Measurements from ENCODE around the gene OTUD1. TPM values are rescaled to one million over a fixed set of nuclear protein-coding genes. Genes with fewer than 3 reads are reported as not detected.

Gene OTUD1
- total RNA-seq, 2 experiments from 2014 or later, result 94.5 to 94.8 TPM

GRCh38 chr10:23452033-23452655 is 13.3 kb downstream of the OTUD1 start:
- CTCF ChIA-PET, result interaction anchor here (0.6 kb wide), 1 partner anchor 1499 kb away, joined by 3 read pairs; no protein-coding TSS in a partner anchor
- no peak overlapping the region for H3K27ac ChIP-seq (ENCODE audit: low read depth in 1 of 2, low read length in 2 of 2)

GRCh38 chr10:23453465-23453864 is 14.6 kb downstream of the OTUD1 start:
- POLR2A ChIA-PET, result interaction anchor here (1.9 kb wide), 1 partner anchor 13 kb away, joined by 8 read pairs; the partner anchor contains the start of gene OTUD1
- peaks cover 6% of the 10 kb centered on the region for H3K36me3 Mint-ChIP-seq (ENCODE audit: low read depth)
- TF ChIP-seq CTCF (IDR thresholded peaks at IDR 0.05), result no peak
- H3K4me3 Mint-ChIP-seq, result no peak overlapping the region
- H3K36me3 ChIP-seq (ENCODE audit: insufficient read depth, low read length), result no peaks in the 10 kb centered on the region
- H3K27me3 Mint-ChIP-seq, result no peaks in the 10 kb centered on the region
- CTCF ChIA-PET, result no interaction called here
- no peaks in the 10 kb centered on the region for H3K9me3 Mint-ChIP-seq
- H3K27ac ChIP-seq (ENCODE audit: low read depth in 1 of 2, low read length in 2 of 2), result no peak overlapping the region
- H3K4me1 ChIP-seq (ENCODE audit: insufficient read depth, low read length), result peaks cover 5% of the 10 kb centered on the region
- no peak overlapping the region for H3K4me3 ChIP-seq (ENCODE audit: low read length)
- no peaks in the 10 kb centered on the region for H3K9me3 ChIP-seq (ENCODE audit: control insufficient read depth in 1 of 2, insufficient read depth in 1 of 2, low read length in 2 of 2)
- peaks cover 10% of the 10 kb centered on the region for H3K4me1 Mint-ChIP-seq (ENCODE audit: low read depth)
- H3K27ac Mint-ChIP-seq, result no peak overlapping the region
- no peaks in the 10 kb centered on the region for H3K27me3 ChIP-seq (ENCODE audit: control insufficient read depth in 1 of 2, insufficient read depth in 2 of 2, low read length in 2 of 2)
- no peak for DNase-seq
- ATAC-seq (ENCODE audit: poor library complexity), result no peak
- intact Hi-C loops (cut with DNase I, micrococcal nuclease), result no loop called here

More at GRCh38 chr10:23452033-23452655, 13.3 kb downstream of the OTUD1 start:
- no peak for DNase-seq
- H3K4me3 ChIP-seq (ENCODE audit: low read length), result no peak overlapping the region
- Mint-ChIP-seq H3K36me3 (ENCODE audit: low read depth) (peaks cover 13% of the 10 kb centered on the region), H3K4me3 (no peak overlapping the region), H3K9me3 (no peaks in the 10 kb centered on the region), H3K27ac (no peak overlapping the region), H3K27me3 (no peaks in the 10 kb centered on the region), H3K4me1 (ENCODE audit: low read depth) (peaks cover 18% of the 10 kb centered on the region)
- H3K27me3 ChIP-seq (ENCODE audit: control insufficient read depth in 1 of 2, insufficient read depth in 2 of 2, low read length in 2 of 2), result no peaks in the 10 kb centered on the region
- peaks cover 5% of the 10 kb centered on the region for H3K4me1 ChIP-seq (ENCODE audit: insufficient read depth, low read length)
- intact Hi-C loops (cut with DNase I, micrococcal nuclease), result no loop called here
- TF ChIP-seq CTCF (IDR thresholded peaks at IDR 0.05), result no peak
- no peaks in the 10 kb centered on the region for H3K9me3 ChIP-seq (ENCODE audit: control insufficient read depth in 1 of 2, insufficient read depth in 1 of 2, low read length in 2 of 2)
- POLR2A ChIA-PET, result interaction anchor here (1.9 kb wide), 1 partner anchor 12 kb away, joined by 8 read pairs; the partner anchor contains the start of gene OTUD1
- H3K36me3 ChIP-seq (ENCODE audit: insufficient read depth, low read length), result no peaks in the 10 kb centered on the region
- ATAC-seq (ENCODE audit: poor library complexity), result no peak

GRCh38 chr10:23457632-23458417 is 18.9 kb downstream of the OTUD1 start:
- ATAC-seq (ENCODE audit: poor library complexity), result no peak
- ChIA-PET POLR2A (no interaction called here), CTCF (no interaction called here)
- H3K36me3 ChIP-seq (ENCODE audit: insufficient read depth, low read length), result no peaks in the 10 kb centered on the region
- Mint-ChIP-seq H3K9me3 (no peaks in the 10 kb centered on the region), H3K36me3 (ENCODE audit: low read depth) (no peaks in the 10 kb centered on the region), H3K27ac (no peak overlapping the region), H3K4me3 (no peak overlapping the region), H3K27me3 (no peaks in the 10 kb centered on the region), H3K4me1 (ENCODE audit: low read depth) (peaks cover 5% of the 10 kb centered on the region)
- no peak overlapping the region for H3K4me3 ChIP-seq (ENCODE audit: low read length)
- DNase-seq, result no peak
- no peak for TF ChIP-seq CTCF (IDR thresholded peaks at IDR 0.05)
- H3K27ac ChIP-seq (ENCODE audit: low read depth in 1 of 2, low read length in 2 of 2), result no peak overlapping the region
- intact Hi-C loops (cut with DNase I, micrococcal nuclease), result no loop called here
- H3K27me3 ChIP-seq (ENCODE audit: control insufficient read depth in 1 of 2, insufficient read depth in 2 of 2, low read length in 2 of 2), result no peaks in the 10 kb centered on the region
- H3K4me1 ChIP-seq (ENCODE audit: insufficient read depth, low read length), result no peaks in the 10 kb centered on the region
- H3K9me3 ChIP-seq (ENCODE audit: control insufficient read depth in 1 of 2, insufficient read depth in 1 of 2, low read length in 2 of 2), result no peaks in the 10 kb centered on the region

All from CD4-positive, alpha-beta T cell (primary cell).